Prostate gland (tissue), 1 donor: Measurements from ENCODE around the gene SSTR1.

Experiments
- POLR2A ChIP-seq: fragments of 450-650 bp; IDR thresholded peaks from one replicate; pipeline ENCODE4 v1.6.1; 2016; ENCODE audit warnings: antibody characterized with exemption, mild to moderate bottlenecking
- POLR2AphosphoS5 ChIP-seq: sonication (generic); formaldehyde crosslinking; IDR thresholded peaks from one replicate; pipeline ENCODE4 v1.6.1; 2017; ENCODE audit warnings: antibody characterized with exemption

- TF ChIP-seq POLR2A (no peak), POLR2AphosphoS5 (no peak)
These were observed 18.2 kb downstream of the SSTR1 start for GRCh38 chr14:38225946-38226345.
